Left ventricle myocardium superior (tissue), 1 donor: Measurements from ENCODE around the gene FLII. TPM values are rescaled to one million over a fixed set of nuclear protein-coding genes. Genes with fewer than 3 reads are reported as not detected.

Source experiments
- total RNA-seq: library from RNA; stranded (reverse); fragmentation: NEBNext Ultra II Directional; extraction: Animal tissue kit (Norgen Biotek cat#: 25700); gene quantifications from one replicate; pipeline ENCODE4 v1.2.1, GENCODE V29; 2021
- donor health status: DM: no; HTN: yes; CAD: no; lungs with severe emphysema.

The FLII gene
- total RNA-seq, 1 donor from 2014 or later: 292 TPM

Other genes with a start within 250 kb of the FLII start
- 37.0 TPM for gene ATPAF2, start 219.6 kb downstream of the FLII start, total RNA-seq
- 23.5 TPM for gene GID4, start 219.3 kb downstream of the FLII start, total RNA-seq
- gene DRG2, start 170.8 kb downstream of the FLII start, total RNA-seq: 19.4 TPM
- gene MYO15A, start 150.0 kb downstream of the FLII start, total RNA-seq: 0.45 TPM
- 197 TPM for gene ALKBH5, start 74.9 kb downstream of the FLII start, total RNA-seq
- 9.0 TPM for gene LLGL1, start 33.1 kb downstream of the FLII start, total RNA-seq
- 32.2 TPM for gene MIEF2, start 1.9 kb upstream of the FLII start, total RNA-seq
- 10.3 TPM for gene TOP3A, start 56.3 kb upstream of the FLII start, total RNA-seq
- 13.1 TPM for gene SMCR8, start 56.6 kb upstream of the FLII start, total RNA-seq
- gene SHMT1, start 104.8 kb upstream of the FLII start, total RNA-seq: 8.4 TPM
- gene EVPLL, start 119.0 kb upstream of the FLII start, total RNA-seq: not detected
- gene LGALS9C, start 218.1 kb upstream of the FLII start, total RNA-seq: not detected